GM12864 (cell line): ENCODE measurements around the gene PIK3C3.
A peak's percentile ranks its signal among the peaks of the same experiment; 100 is the strongest.
"Not testable (repeated sequence)": the region's sequence is repeated elsewhere in the genome, so short reads cannot be mapped to it uniquely, and the experiment has no call there.

Experiments used
- DNase-seq: peaks from one replicate; pipeline ENCODE4 v3.0.0-alpha.2; 2011; ENCODE audit warnings: low read depth
- H3K4me3 ChIP-seq: 2 replicates; pipeline ENCODE4 v1.5.1; 2011; ENCODE audit warnings: mild to moderate bottlenecking, low read depth, low read length, control low read depth
- TF ChIP-seq, protein P1 (sequence below): IDR thresholded peaks from 2 replicates; pipeline ENCODE4 v1.5.1; 2011; ENCODE audit warnings: low read depth, mild to moderate bottlenecking, moderate library complexity, low read length, control low read depth, inconsistent platforms; ENCODE audit errors: missing control alignments

The PIK3C3 gene

DNA sequence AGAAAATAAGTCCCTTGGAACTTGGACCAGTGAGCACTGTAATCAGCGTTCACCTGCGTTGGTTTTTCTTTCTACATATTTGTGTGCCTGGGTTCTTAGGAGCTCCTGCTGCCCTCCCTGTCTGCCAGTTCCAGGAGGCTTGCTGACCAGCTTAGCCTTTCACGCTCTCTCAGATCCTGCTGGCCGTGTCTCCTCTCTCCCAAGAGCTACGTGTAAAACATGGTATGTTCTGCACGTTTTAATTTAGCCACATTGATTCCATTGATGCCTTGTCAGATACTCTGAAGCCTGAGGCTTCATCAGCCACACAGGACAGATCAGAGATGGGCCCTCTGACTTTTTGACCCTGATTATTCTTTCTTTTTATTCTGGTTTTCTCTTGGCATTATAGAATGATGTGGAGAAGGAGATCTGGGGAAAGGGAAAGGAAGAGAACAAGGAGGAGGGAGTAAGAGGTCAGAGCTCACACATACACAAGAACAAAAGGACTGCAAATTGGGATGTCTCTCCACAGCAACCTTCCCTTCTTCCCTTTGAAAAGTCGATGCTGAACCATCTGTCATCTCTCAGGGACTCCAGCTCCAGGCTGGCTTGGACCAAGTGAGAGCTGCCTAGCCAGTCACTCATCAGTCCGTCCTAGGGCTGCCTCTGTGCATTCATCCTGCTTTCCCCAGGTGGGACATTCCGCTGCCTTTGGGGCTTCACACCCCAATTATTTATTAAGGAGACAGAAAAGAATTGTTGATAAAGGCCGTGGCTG lies 152.8 kb downstream of the PIK3C3 start:
- TF ChIP-seq, protein P1, sequence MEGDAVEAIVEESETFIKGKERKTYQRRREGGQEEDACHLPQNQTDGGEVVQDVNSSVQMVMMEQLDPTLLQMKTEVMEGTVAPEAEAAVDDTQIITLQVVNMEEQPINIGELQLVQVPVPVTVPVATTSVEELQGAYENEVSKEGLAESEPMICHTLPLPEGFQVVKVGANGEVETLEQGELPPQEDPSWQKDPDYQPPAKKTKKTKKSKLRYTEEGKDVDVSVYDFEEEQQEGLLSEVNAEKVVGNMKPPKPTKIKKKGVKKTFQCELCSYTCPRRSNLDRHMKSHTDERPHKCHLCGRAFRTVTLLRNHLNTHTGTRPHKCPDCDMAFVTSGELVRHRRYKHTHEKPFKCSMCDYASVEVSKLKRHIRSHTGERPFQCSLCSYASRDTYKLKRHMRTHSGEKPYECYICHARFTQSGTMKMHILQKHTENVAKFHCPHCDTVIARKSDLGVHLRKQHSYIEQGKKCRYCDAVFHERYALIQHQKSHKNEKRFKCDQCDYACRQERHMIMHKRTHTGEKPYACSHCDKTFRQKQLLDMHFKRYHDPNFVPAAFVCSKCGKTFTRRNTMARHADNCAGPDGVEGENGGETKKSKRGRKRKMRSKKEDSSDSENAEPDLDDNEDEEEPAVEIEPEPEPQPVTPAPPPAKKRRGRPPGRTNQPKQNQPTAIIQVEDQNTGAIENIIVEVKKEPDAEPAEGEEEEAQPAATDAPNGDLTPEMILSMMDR = no peak
- no peak overlapping the region for H3K4me3 ChIP-seq
- DNase-seq = no peak

DNA sequence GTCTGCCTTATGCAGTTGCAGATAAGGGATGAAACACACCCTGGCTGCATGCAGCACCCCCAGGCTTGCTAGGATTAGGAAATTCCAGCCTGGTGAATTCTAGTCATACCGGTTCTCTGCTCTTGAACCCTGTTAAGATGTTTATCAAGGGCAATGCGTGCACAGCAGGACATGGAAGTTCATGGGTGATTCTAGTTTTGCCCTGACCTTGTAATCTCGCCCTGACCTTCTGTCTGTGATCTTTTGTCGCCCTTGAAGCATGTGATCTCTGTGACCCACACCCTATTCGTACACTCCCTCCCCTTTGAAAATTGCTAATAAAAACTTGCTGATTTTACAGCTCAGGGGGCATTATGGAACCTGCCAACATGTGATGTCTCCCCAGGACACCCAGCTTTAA lies 157.1 kb downstream of the PIK3C3 start:
- not testable (repeated sequence) for DNase-seq

DNA sequence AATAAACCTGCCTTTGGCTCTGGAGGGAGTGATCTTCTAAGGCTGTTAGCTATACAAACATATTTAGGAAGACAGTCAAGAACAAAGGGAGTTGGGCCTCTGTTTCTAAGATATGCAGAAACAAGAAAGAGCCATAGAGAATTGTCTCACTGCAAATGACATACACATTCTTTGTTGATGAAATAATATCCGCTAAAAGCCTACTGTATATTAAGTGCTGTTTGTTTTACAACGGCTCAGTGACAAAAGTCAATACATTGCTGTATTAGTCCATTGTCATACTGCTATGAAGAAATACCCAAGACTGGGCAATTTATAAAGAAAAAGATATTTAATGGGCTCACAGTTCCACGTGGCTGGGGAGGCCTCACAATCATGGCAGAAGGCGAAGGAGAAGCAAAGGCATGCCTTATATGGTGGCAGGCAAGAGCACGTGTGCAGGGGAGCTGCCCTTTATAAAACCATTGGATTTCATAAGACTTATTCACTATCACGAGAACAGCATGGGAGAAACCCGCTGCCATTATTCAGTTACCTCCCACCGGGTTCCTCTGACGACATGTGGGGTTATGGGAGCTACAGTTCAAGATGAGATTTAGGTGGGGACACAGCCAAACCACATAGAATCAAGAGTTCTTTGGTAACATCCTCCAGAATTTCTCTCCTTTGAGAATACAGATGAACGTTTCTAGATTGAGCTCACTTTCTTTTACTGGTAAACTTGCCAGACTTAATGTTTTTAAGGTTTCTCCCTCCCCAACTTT lies 157.8 kb downstream of the PIK3C3 start:
- no peak for DNase-seq
- no peak overlapping the region for H3K4me3 ChIP-seq
- TF ChIP-seq, protein P1 = no peak

More for the DNA sequence above, 157.1 kb downstream of the PIK3C3 start:
- H3K4me3 ChIP-seq = not testable (repeated sequence)

DNA sequence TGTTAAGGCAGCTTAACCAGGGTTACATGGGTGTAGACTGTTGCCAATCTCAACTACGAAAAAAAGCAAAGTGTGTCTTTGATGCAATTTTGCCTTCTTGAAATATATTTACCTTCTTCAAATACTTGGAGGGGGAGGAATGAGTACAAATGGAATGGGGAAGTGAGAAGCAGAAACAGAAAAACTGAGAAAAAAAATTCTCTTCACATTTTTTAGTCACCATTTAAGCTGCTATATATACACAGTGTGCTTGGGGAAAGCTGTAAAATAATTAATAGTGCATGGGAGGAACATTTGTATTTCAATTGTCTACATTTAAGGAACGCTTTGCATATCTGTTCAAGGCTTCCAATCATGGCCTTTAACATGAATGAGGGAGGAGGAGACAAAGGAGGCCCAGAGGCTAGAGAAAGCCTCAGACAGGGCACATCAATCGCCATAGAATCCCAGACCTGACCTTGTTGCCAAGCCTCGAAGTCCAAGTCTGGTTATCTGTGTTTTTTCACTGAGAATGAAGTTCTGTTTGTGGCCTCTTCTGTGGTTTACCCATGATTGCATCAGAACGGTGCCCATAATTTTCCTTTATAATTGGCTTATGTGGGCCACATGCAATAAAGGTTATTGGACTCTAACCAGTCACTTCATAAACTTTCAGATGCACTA lies 158.6 kb downstream of the PIK3C3 start:
- DNase-seq = no peak
- TF ChIP-seq, protein P1 = no peak
- H3K4me3 ChIP-seq = no peak overlapping the region

DNA sequence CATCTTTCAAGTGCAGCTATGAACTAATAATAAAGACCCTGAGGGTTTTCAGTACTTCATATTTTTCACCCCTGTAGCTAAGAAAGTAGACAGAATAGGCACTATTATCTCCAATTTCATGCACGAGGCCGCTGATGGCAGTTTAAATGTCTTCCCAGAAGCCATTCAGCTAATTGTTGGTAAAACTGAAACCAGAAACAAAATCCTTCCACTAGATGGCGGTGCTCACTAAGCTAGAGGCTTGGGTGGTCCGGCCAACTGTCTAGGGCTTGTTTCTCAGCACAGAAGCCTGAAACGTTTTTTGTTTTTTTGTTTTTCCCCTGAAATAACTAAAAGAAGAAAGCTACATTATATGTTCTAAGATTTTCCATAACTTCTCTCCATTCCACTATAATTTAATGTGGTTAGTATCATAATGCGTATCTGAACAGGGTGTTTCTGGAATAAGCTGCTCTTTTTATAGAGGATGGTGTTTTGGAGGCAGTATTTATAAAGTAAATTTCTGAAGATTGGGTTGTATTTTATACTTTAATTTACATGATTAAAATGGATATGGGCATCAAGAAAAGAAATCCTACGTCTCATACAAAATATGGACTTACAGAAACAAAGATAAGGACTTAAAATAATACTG lies 159.4 kb downstream of the PIK3C3 start:
- TF ChIP-seq, protein P1 = peak; percentile 80
- H3K4me3 ChIP-seq = no peak overlapping the region
- DNase-seq = peak; percentile 26

DNA sequence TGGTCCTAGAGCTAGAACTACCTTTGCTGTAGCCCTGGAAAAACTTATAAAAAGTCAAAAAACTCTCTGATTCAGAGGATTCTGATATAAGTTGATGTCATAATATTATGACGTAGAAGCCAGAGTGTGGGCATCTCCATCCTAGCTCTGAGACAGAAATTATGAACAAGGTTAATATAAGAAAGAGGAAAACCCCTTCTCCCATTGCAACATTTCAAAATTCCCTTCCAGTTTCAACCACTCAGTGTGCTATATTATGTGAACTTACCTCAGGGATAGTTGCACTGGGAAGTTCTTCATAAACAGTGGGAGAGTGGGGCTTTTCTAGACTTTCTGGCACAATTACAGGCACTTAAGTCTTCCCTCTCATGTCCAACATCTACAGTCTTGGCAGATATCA lies 171.6 kb downstream of the PIK3C3 start:
- TF ChIP-seq, protein P1 = no peak
- H3K4me3 ChIP-seq = no peak overlapping the region
- DNase-seq = no peak
